HepG2 (cell line): ENCODE results near the gene VEGFA. TPM values are rescaled to one million over a fixed set of nuclear protein-coding genes. Genes with fewer than 3 reads are reported as not detected.

Experiments used
- ATF7-NPFF ChIP-seq: sonication (generic); formaldehyde crosslinking; IDR thresholded peaks from 2 replicates; pipeline ENCODE4 v1.8.1; 2023; ENCODE audit warnings: mild to moderate bottlenecking, low read depth, missing genetic modification reagents, moderate library complexity
- BRCA1 ChIP-seq: sonication (generic); formaldehyde crosslinking; IDR thresholded peaks from 2 replicates; pipeline ENCODE4 v1.4.0; 2020; ENCODE audit warnings: missing genetic modification reagents
- DNMT3B ChIP-seq: conservative IDR thresholded peaks from 2 replicates; pipeline ENCODE4 v1.6.1; 2016; ENCODE audit warnings: missing biosample characterization, control low read depth
- E2F1 ChIP-seq: sonication (generic); formaldehyde crosslinking; IDR thresholded peaks from 2 replicates; pipeline ENCODE4 v1.5.0; 2020; ENCODE audit warnings: missing genetic modification reagents
- MEF2D ChIP-seq: sonication (generic); formaldehyde crosslinking; IDR thresholded peaks from 2 replicates; pipeline ENCODE4 v1.5.1; 2020; ENCODE audit warnings: mild to moderate bottlenecking, missing genetic modification reagents
- MEIS1 ChIP-seq: sonication (generic); formaldehyde crosslinking; IDR thresholded peaks from 2 replicates; pipeline ENCODE4 v1.9.0; 2021; ENCODE audit warnings: mild to moderate bottlenecking, missing genetic modification reagents, moderate library complexity, borderline replicate concordance
- MEIS2 ChIP-seq: sonication (generic); formaldehyde crosslinking; IDR thresholded peaks from 2 replicates; pipeline ENCODE4 v1.9.0; 2021; ENCODE audit warnings: mild to moderate bottlenecking, missing genetic modification reagents
- POLR2A ChIP-seq, 2 experiments: IDR thresholded peaks; 2 replicates each; pipeline ENCODE4 v1.6.1; 2011; ENCODE audit warnings: low read depth in 2 of 2, low read length in 2 of 2, mild to moderate bottlenecking in 1 of 2, moderate library complexity in 1 of 2; ENCODE audit not compliant: insufficient read depth in 1 of 2
- PPARG ChIP-seq: conservative IDR thresholded peaks from 2 replicates; pipeline ENCODE4 v1.6.1; 2016; ENCODE audit warnings: missing biosample characterization, missing genetic modification reagents
- REL ChIP-seq: sonication (generic); formaldehyde crosslinking; conservative IDR thresholded peaks from 2 replicates; pipeline ENCODE4 v1.8.0; 2022; ENCODE audit warnings: mild to moderate bottlenecking, missing genetic modification reagents, moderate library complexity
- SAFB2 ChIP-seq: sonication (generic); formaldehyde crosslinking; IDR thresholded peaks from 2 replicates; pipeline ENCODE4 v1.5.1; 2020; ENCODE audit warnings: missing genetic modification reagents, low read depth, mild to moderate bottlenecking, borderline replicate concordance
- ZNF350 ChIP-seq: sonication (generic); formaldehyde crosslinking; IDR thresholded peaks from 2 replicates; pipeline ENCODE4 v1.4.0; 2020; ENCODE audit warnings: mild to moderate bottlenecking, low read depth, missing genetic modification reagents, borderline replicate concordance
- ZNF414 ChIP-seq: sonication (generic); formaldehyde crosslinking; IDR thresholded peaks from 2 replicates; pipeline ENCODE4 v1.5.0; 2020; ENCODE audit warnings: missing genetic modification reagents
- ZNF557 ChIP-seq: sonication (generic); formaldehyde crosslinking; IDR thresholded peaks from 2 replicates; pipeline ENCODE4 v1.4.0; 2020; ENCODE audit warnings: missing genetic modification reagents
- ZNF703 ChIP-seq: sonication (generic); formaldehyde crosslinking; IDR thresholded peaks from 2 replicates; pipeline ENCODE4 v1.5.1; 2020; ENCODE audit warnings: missing genetic modification reagents, mild to moderate bottlenecking, moderate library complexity, borderline replicate concordance
- ZNF782 ChIP-seq: sonication (generic); formaldehyde crosslinking; IDR thresholded peaks from 2 replicates; pipeline ENCODE4 v1.4.0; 2020; ENCODE audit warnings: missing genetic modification reagents, mild to moderate bottlenecking, borderline replicate concordance
- ZSCAN21 ChIP-seq: sonication (generic); formaldehyde crosslinking; IDR thresholded peaks from 2 replicates; pipeline ENCODE4 v1.8.0; 2022; ENCODE audit warnings: mild to moderate bottlenecking, missing genetic modification reagents, moderate library complexity, borderline replicate concordance
- polyA plus RNA-seq, 8 experiments: library from polyadenylated mRNA; depleted of rRNA in 3 of 8; stranded (reverse) in 7 of 8; unstranded in 1 of 8; fragments of >200 nt; fragmentation: Illumina TruSeq in 4 of 8; extraction: Trizol in 4 of 8; gene quantifications; 2 replicates each; pipeline versions ENCODE4 v1.2.1 to v1.2.3, GENCODE V29; 2011 to 2016; ENCODE audit warnings: low read depth in 4 of 8, missing spikeins in 1 of 8, mixed read lengths in 1 of 8; ENCODE audit not compliant: insufficient read depth in 1 of 8
- total RNA-seq, 5 experiments: library from RNA; depleted of rRNA; stranded (reverse); fragments of >200 nt; fragmentation: Illumina TruSeq; extraction: Trizol; gene quantifications; 2 replicates each; pipeline ENCODE4 v1.2.3, GENCODE V29; 2016; ENCODE audit warnings: low read depth in 1 of 5
- TF ChIP-seq, protein P1 (sequence below), 2 experiments: sonication (generic) in 1 of 2; formaldehyde crosslinking in 1 of 2; IDR thresholded peaks; 2 replicates each; pipeline versions ENCODE4 v1.4.0 to v1.6.1; 2018 to 2020; ENCODE audit warnings: missing genetic modification reagents in 2 of 2, borderline replicate concordance in 1 of 2, low read depth in 1 of 2, mild to moderate bottlenecking in 1 of 2, missing biosample characterization in 1 of 2
- TF ChIP-seq, protein P2 (sequence below): sonication (generic); formaldehyde crosslinking; IDR thresholded peaks from 2 replicates; pipeline ENCODE4 v1.4.0; 2020; ENCODE audit warnings: missing genetic modification reagents
- TF ChIP-seq, protein P3 (sequence below): IDR thresholded peaks from 2 replicates; pipeline ENCODE4 v1.6.1; 2016; ENCODE audit warnings: low read depth

The VEGFA gene
- total and polyA plus RNA-seq, 2 of the 13 experiments (the other 11 are each of a cell fraction or from before 2014, with no cell fraction given), result 68.1 to 629 TPM

- no peak for TF ChIP-seq PPARG
- TF ChIP-seq ZNF414 (CRISPR knock-in tag), result 0 out of 2 replicates have a peak, but pooled peaks have one; percentile 6
- TF ChIP-seq ZSCAN21 (CRISPR knock-in tag), result peak; percentile 9; the same call in 1 of the 2 replicates
- TF ChIP-seq SAFB2, result peak; percentile 72; the same call in 1 of the 2 replicates
- peak; percentile 11; the same call in 1 of the 2 replicates for TF ChIP-seq MEIS2 (CRISPR knock-in tag)
- TF ChIP-seq BRCA1 (CRISPR knock-in tag), result 0 out of 2 replicates have a peak, but pooled peaks have one; percentile 31
- TF ChIP-seq, protein P1, sequence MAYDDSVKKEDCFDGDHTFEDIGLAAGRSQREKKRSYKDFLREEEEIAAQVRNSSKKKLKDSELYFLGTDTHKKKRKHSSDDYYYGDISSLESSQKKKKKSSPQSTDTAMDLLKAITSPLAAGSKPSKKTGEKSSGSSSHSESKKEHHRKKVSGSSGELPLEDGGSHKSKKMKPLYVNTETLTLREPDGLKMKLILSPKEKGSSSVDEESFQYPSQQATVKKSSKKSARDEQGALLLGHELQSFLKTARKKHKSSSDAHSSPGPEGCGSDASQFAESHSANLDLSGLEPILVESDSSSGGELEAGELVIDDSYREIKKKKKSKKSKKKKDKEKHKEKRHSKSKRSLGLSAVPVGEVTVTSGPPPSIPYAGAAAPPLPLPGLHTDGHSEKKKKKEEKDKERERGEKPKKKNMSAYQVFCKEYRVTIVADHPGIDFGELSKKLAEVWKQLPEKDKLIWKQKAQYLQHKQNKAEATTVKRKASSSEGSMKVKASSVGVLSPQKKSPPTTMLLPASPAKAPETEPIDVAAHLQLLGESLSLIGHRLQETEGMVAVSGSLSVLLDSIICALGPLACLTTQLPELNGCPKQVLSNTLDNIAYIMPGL (CRISPR knock-in tag; IDR thresholded peaks at IDR 0.05; ENCODE audit: borderline replicate concordance in 1 of 2, low read depth in 1 of 2), result no peak
- TF ChIP-seq ZNF350 (CRISPR knock-in tag), result 0 out of 2 replicates have a peak, but pooled peaks have one; percentile 56
- peak; percentile 10; the same call in 1 of the 2 replicates for TF ChIP-seq ZNF557 (CRISPR knock-in tag)
- 0 out of 2 replicates have a peak, but pooled peaks have one; percentile 5 for TF ChIP-seq ATF7-NPFF (CRISPR knock-in tag)
- no peak; the same call in none of the 2 replicates for TF ChIP-seq MEIS1 (CRISPR knock-in tag)
- 0 out of 2 replicates have a peak, but pooled peaks have one; percentile 38 for TF ChIP-seq REL (CRISPR knock-in tag)
- TF ChIP-seq DNMT3B (CRISPR knock-in tag), result peak; percentile 28; the same call in 1 of the 2 replicates
- TF ChIP-seq, protein P2, sequence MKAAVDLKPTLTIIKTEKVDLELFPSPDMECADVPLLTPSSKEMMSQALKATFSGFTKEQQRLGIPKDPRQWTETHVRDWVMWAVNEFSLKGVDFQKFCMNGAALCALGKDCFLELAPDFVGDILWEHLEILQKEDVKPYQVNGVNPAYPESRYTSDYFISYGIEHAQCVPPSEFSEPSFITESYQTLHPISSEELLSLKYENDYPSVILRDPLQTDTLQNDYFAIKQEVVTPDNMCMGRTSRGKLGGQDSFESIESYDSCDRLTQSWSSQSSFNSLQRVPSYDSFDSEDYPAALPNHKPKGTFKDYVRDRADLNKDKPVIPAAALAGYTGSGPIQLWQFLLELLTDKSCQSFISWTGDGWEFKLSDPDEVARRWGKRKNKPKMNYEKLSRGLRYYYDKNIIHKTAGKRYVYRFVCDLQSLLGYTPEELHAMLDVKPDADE (CRISPR knock-in tag), result no peak
- no peak; the same call in 1 of the 2 replicates for TF ChIP-seq ZNF782 (CRISPR knock-in tag)
- no peak; the same call in 1 of the 2 replicates for TF ChIP-seq MEF2D
- 0 out of 2 replicates have a peak, but pooled peaks have one; percentile 18 for TF ChIP-seq ZNF703 (CRISPR knock-in tag)
- TF ChIP-seq E2F1, result no peak; the same call in 1 of the 2 replicates
- 0 out of 4 replicates have a peak, but pooled peaks of 1 of the 2 experiments have one; percentile 23 for TF ChIP-seq POLR2A (IDR thresholded peaks at IDR 0.05; ENCODE audit: insufficient read depth in 1 of 2, low read depth in 2 of 2, low read length in 2 of 2)
- TF ChIP-seq, protein P3, sequence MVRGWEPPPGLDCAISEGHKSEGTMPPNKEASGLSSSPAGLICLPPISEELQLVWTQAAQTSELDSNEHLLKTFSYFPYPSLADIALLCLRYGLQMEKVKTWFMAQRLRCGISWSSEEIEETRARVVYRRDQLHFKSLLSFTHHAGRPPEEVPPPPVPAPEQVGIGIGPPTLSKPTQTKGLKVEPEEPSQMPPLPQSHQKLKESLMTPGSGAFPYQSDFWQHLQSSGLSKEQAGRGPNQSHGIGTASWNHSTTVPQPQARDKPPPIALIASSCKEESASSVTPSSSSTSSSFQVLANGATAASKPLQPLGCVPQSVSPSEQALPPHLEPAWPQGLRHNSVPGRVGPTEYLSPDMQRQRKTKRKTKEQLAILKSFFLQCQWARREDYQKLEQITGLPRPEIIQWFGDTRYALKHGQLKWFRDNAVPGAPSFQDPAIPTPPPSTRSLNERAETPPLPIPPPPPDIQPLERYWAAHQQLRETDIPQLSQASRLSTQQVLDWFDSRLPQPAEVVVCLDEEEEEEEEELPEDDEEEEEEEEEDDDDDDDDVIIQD, result no peak
Observed at GRCh38 chr6:43771858-43772680, 2.1 kb downstream of the VEGFA start (continued).
